Measurements from ENCODE around the gene ZFAND6. TPM values are rescaled to one million over a fixed set of nuclear protein-coding genes. Genes with fewer than 3 reads are reported as not detected.
A peak's percentile ranks its signal among the peaks of the same experiment; 100 is the strongest.

The ZFAND6 gene
- total RNA-seq, 3 donors from 2014 or later: 141 to 193 (median 159) TPM

DNA sequence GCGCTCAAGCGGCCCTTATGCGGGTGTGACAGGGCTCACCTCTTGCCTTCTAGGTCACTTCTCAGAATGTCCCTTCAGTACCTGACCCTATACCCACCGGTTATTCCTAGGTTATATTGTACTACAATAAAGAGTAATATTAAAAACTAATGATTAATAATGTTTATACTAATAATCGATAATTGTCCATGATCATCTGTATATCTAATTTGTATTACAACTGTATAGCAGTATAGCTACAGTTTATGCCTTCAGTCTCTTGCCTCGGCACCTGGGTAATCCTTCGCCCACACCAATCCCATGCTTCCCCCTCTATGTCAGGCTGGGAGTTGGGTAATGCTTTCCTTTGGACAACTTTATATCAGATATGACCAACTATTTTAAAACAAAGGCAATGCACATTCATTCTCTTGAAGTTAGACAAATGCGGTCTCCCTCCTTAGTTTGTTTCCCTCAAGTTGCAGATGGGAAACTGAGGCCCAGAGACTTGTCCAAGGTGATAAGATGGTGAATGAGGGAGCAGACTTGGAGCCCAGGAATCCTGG is 96.8 kb downstream of the ZFAND6 start:
- H3K9me3 ChIP-seq: no peaks in the 10 kb centered on the region
- intact Hi-C loops (cut with DNase I; ENCODE audit: low total_unique reads): no loop called here
- H3K27ac ChIP-seq: no peak overlapping the region
- H3K4me1 ChIP-seq: peaks cover 0 to 13% of the 10 kb centered on the region in 2 donors
- DNase-seq (ENCODE audit: low spot score in 2 of 2): no peak
- TF ChIP-seq POLR2A (IDR thresholded peaks at IDR 0.05): no peak
- no peaks in the 10 kb centered on the region for H3K36me3 ChIP-seq
- H3K4me3 ChIP-seq: no peak overlapping the region
- no peaks in the 10 kb centered on the region for H3K27me3 ChIP-seq

DNA sequence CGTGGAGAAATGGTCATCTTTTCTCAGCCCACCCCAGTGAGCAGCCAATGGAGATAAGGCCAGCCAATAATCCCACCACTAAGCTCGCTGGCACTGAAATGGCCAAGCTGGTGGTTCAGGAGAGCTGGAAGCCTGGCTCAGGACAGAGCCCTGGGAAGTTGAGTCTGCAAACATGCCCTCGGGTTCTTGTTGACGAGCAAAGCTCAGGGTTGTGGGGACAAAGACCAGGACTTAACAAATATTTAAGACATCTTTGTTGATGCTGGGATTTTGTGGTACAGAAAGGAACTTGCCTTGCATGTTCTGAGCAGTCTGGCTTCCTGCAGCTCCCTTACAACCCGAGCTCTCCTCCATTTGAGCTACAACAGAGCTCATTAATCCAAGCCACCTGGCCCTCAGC is 97.7 kb downstream of the ZFAND6 start:
- Histone ChIP-seq H3K4me1 (peaks cover 0 to 13% of the 10 kb centered on the region in 2 donors), H3K36me3 (no peaks in the 10 kb centered on the region), H3K4me3 (no peak overlapping the region), H3K27me3 (no peaks in the 10 kb centered on the region), H3K9me3 (no peaks in the 10 kb centered on the region), H3K27ac (no peak overlapping the region)
- intact Hi-C loops (cut with DNase I; ENCODE audit: low total_unique reads): no loop called here
- TF ChIP-seq, protein P1, sequence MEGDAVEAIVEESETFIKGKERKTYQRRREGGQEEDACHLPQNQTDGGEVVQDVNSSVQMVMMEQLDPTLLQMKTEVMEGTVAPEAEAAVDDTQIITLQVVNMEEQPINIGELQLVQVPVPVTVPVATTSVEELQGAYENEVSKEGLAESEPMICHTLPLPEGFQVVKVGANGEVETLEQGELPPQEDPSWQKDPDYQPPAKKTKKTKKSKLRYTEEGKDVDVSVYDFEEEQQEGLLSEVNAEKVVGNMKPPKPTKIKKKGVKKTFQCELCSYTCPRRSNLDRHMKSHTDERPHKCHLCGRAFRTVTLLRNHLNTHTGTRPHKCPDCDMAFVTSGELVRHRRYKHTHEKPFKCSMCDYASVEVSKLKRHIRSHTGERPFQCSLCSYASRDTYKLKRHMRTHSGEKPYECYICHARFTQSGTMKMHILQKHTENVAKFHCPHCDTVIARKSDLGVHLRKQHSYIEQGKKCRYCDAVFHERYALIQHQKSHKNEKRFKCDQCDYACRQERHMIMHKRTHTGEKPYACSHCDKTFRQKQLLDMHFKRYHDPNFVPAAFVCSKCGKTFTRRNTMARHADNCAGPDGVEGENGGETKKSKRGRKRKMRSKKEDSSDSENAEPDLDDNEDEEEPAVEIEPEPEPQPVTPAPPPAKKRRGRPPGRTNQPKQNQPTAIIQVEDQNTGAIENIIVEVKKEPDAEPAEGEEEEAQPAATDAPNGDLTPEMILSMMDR (IDR thresholded peaks at IDR 0.05): no peak
- TF ChIP-seq POLR2A (IDR thresholded peaks at IDR 0.05) (no peak), POLR2AphosphoS5 (IDR thresholded peaks at IDR 0.05) (no peak)
- no peak for DNase-seq (ENCODE audit: low spot score in 2 of 2)

DNA sequence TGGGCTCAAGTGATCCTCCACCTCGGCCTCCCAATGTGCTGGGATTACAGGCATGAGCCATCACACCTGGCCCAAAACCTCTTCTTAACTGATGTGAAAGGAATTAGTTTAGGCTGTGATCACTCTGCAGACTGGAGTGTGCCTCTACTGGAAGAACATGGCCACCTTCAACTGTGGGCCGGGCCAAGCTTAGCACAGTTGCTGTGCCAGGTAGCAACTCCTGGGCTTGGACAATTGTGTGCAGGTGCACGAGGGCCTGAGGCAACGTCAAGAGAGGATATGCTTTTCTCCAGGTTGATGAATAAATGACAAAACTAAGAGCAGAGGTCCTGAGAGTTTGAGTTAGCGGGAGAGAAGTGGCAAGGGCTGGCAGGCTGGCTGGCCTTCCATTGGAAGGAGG is 99.8 kb downstream of the ZFAND6 start:
- H3K36me3 ChIP-seq: no peaks in the 10 kb centered on the region
- H3K4me3 ChIP-seq: no peak overlapping the region
- H3K27me3 ChIP-seq: no peaks in the 10 kb centered on the region
- TF ChIP-seq, protein P1 (IDR thresholded peaks at IDR 0.05): no peak
- TF ChIP-seq POLR2A (IDR thresholded peaks at IDR 0.05): no peak
- TF ChIP-seq POLR2AphosphoS5 (IDR thresholded peaks at IDR 0.05): no peak
- no peak overlapping the region for H3K27ac ChIP-seq
- no peaks in the 10 kb centered on the region for H3K9me3 ChIP-seq
- intact Hi-C loops (cut with DNase I; ENCODE audit: low total_unique reads): no loop called here
- DNase-seq (ENCODE audit: low spot score in 2 of 2): no peak
- H3K4me1 ChIP-seq: peaks cover 0 to 5% of the 10 kb centered on the region in 2 donors

DNA sequence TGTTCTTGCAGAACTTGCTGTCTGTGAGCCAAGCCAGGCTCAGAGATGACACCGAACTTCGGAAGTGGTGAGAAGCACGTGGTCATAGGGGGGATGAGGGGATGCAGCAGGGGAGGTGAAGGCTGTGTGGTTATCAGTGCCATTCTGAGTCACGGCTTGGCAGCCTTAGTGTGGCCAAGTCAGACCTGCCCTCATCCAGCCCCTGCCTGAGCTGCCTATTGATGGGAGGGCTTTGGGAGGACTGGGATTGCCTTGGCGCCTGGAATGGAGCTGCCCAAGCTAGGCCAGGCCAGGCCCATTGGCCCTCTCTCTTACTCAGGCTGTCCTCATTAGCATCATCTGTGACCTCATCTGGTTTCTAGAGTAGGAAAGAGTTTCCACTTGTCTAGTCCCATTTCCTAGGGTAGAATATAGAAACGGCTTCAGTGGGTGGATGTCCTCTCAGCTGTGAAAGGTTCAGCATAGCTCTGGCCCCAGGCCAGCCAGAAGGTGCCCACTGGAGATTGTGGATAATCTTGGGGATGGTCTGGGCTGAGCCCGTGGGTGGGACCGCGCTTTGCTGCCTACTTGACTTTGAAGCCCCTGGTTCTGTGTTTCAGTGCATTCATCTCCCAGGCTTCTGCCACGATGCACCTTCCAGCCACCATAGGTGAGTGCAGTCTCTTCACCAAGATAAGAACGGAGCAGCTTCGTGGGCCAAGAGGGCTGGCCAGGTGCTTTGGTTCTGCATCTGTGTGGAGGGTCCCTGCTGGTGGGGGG is 100.5 kb downstream of the ZFAND6 start:
- intact Hi-C loops (cut with DNase I; ENCODE audit: low total_unique reads): no loop called here

DNA sequence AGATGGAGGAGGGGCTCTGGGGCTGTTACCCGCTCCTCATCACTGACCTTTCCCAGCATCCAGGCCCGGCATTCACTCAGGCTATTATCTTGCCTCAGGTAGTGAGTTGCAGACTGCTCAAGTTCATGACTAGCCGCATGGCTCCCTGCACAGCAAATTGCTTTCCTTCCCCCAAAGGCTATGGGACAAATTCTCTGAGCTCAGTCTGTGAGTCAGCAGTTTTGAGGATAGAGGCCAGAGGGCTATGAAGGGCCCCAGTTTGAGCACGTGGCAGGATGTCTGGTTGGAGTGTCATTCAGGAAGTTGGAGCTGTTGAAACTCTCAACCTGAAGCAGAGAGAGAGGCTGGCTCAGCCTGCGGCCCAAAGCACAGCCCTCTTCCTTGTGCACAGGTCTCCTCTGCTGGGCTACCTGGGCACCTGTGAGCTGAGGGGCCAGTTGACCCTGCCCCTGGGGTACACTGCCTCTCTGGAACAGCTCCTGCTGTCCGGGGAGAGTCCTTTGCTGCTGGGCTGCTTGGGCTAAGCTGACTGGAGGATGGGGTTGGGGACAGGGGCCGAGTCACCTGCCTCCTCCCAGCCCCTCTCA is 101.2 kb downstream of the ZFAND6 start:
- intact Hi-C loops (cut with DNase I; ENCODE audit: low total_unique reads): no loop called here
- Histone ChIP-seq H3K36me3 (no peaks in the 10 kb centered on the region), H3K9me3 (no peaks in the 10 kb centered on the region), H3K4me1 (peaks cover 0 to 5% of the 10 kb centered on the region in 2 donors), H3K4me3 (no peak overlapping the region), H3K27ac (peak overlapping the region; percentile 48 to 58), H3K27me3 (no peaks in the 10 kb centered on the region)
- TF ChIP-seq POLR2A (IDR thresholded peaks at IDR 0.05) (no peak), POLR2AphosphoS5 (IDR thresholded peaks at IDR 0.05) (peak in 1 of 3 donors; percentile 15)
- TF ChIP-seq, protein P1 (IDR thresholded peaks at IDR 0.05): no peak
- peak; percentile 69 to 72 for DNase-seq (ENCODE audit: low spot score in 2 of 2)

More for the DNA sequence above, 100.5 kb downstream of the ZFAND6 start:
- TF ChIP-seq POLR2A (IDR thresholded peaks at IDR 0.05): no peak
- TF ChIP-seq, protein P1 (IDR thresholded peaks at IDR 0.05): no peak
- Histone ChIP-seq H3K4me3 (no peak overlapping the region), H3K27ac (peak overlapping the region; percentile 40 to 48), H3K27me3 (no peaks in the 10 kb centered on the region), H3K9me3 (no peaks in the 10 kb centered on the region), H3K4me1 (peaks cover 0 to 5% of the 10 kb centered on the region in 2 donors), H3K36me3 (no peaks in the 10 kb centered on the region)
- DNase-seq (ENCODE audit: low spot score in 2 of 2): no peak

Data from breast epithelium (tissue), 4 donors.